Kidney tubule cell (primary cell): Measurements from ENCODE around the gene TMEM131L.

ENCODE experiments used
- DNase-seq: peaks from one replicate; pipeline ENCODE4 v3.0.0-alpha.2; 2018; ENCODE audit warnings: low spot score

TMEM131L gene

GRCh38 chr4:153622778-153623240 lies 156.6 kb downstream of the TMEM131L start:
- no peak for DNase-seq

GRCh38 chr4:153623491-153623890 lies 157.3 kb downstream of the TMEM131L start:
- no peak for DNase-seq

- no peak for DNase-seq
These were observed 162.7 kb downstream of the TMEM131L start for GRCh38 chr4:153628796-153629315.

- DNase-seq: no peak
These were observed 163.6 kb downstream of the TMEM131L start for GRCh38 chr4:153629776-153630175.

GRCh38 chr4:153634738-153635353 lies 168.7 kb downstream of the TMEM131L start:
- peak; percentile 43 for DNase-seq

GRCh38 chr4:153635846-153636245 lies 169.7 kb downstream of the TMEM131L start:
- DNase-seq: no peak

- no peak for DNase-seq
These were observed 171.0 kb downstream of the TMEM131L start for GRCh38 chr4:153637201-153637600.

GRCh38 chr4:153638011-153638410 lies 171.9 kb downstream of the TMEM131L start:
- DNase-seq: no peak

- DNase-seq: no peak
These were observed 172.8 kb downstream of the TMEM131L start for GRCh38 chr4:153638999-153639398.

- peak; percentile 24 for DNase-seq
These were observed 174.0 kb downstream of the TMEM131L start for GRCh38 chr4:153639833-153640802.

- DNase-seq: no peak
These were observed 175.4 kb downstream of the TMEM131L start for GRCh38 chr4:153641532-153641931.

GRCh38 chr4:153643406-153644383 lies 177.5 kb downstream of the TMEM131L start:
- DNase-seq: peak; percentile 74

- no peak for DNase-seq
These were observed 179.0 kb downstream of the TMEM131L start for GRCh38 chr4:153645183-153645582.

- no peak for DNase-seq
These were observed 180.1 kb downstream of the TMEM131L start for GRCh38 chr4:153646261-153646660.

- no peak for DNase-seq
These were observed 180.8 kb downstream of the TMEM131L start for GRCh38 chr4:153646978-153647377.

- DNase-seq: no peak
These were observed 181.8 kb downstream of the TMEM131L start for GRCh38 chr4:153647975-153648374.

- peak; percentile 31 for DNase-seq
These were observed 183.4 kb downstream of the TMEM131L start for GRCh38 chr4:153649572-153649991.

- peak; percentile 18 for DNase-seq
These were observed 185.0 kb downstream of the TMEM131L start for GRCh38 chr4:153651116-153651515.

- peak; percentile 47 for DNase-seq
These were observed 185.4 kb downstream of the TMEM131L start for GRCh38 chr4:153651587-153651986.

- peak; percentile 76 for DNase-seq
These were observed 186.1 kb downstream of the TMEM131L start for GRCh38 chr4:153652051-153652784.

- DNase-seq: no peak
These were observed 188.9 kb downstream of the TMEM131L start for GRCh38 chr4:153655002-153655541.
